SK-N-MC (cell line): ENCODE data around the gene ATF3.

Source experiments
- EZH2 ChIP-seq: fragments of 200-600 bp; sonication (generic); IDR thresholded peaks from one replicate; pipeline ENCODE4 v1.6.1; 2017; ENCODE audit warnings: antibody characterized with exemption
- POLR2AphosphoS5 ChIP-seq: IDR thresholded peaks from 2 replicates; pipeline ENCODE4 v1.6.1; 2012; ENCODE audit warnings: mild to moderate bottlenecking, low read depth, low read length, borderline replicate concordance

GRCh38 chr1:212596798-212597197 is 11.8 kb upstream of the ATF3 start:
- TF ChIP-seq POLR2AphosphoS5 = no peak
- TF ChIP-seq EZH2 = no peak
